Measurements from ENCODE around the gene TMCC2.

TMCC2 gene

DNA sequence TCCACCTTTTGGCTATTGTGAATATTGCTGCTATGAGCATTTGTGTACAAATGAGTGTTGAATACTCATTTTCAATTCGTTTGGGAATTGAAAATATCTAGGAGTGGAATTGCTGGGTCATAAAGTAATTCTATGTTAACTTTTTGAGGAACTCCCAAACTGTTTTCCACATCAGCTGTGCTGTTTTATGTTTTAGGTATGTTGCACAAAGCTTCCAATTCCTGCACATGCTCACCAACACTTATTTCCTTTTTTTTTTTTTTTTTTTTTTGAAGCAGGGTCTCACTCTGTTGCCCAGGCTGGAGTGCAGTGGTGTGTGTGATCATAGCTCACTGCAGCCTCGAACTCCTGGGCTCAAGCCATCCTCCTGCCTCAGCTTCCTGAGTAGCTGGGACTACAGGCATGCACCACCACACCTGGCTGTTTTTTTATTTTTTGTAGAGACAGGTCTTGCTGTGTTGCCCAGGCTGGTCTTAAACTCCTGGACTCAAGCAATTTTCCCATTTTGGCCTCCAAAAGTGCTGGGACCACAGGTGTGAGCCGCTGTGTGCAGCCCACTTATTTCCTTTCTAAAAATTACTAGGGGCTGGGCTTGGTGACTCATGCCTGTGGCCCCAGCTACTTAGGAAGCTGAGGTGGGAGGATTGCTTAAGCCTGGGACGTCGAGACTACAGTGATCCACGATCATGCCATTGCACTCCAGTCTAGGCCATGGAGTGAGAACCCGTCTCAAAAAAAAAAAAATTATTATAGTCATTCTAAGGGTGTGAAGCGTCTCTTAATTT lies 33.4 kb downstream of the TMCC2 start:
- no peak for DNase-seq (ENCODE audit: low read depth in 2 of 2)

DNA sequence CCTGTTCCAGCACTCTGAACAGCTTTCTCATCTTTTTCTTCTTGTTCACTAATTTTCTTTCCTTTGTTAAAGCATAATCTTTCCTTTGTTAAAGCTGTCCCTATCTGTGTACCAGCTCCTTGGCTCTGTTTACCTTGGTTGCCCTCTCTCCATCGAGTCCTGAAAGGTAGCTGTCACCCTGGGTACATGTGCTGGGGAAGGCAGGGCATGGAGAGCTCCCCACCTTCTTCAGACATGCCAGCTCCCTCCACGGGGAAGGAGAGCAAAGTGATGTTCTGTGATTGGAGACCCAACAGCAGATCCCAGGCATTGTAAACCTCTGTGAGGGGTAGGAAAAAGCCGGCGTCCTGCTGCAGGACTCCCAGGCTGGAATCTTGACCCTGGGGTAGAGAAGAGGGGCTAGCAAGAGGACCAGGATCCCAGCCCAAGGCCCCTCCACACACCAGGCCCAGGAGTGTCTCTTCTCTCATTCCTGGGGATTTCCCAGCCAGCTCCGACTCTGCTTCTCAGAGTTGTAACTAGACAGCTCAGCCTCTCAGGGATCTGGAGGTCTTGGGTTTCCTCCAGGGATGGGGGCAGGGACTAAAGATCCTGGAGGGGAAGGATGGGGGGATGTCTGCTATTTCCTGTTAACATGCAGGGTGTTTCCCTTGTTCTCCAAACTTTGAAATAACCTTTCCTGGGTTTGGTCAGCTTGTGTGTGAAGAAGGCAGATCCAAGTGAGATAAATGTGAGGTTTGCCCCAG lies 34.4 kb downstream of the TMCC2 start:
- DNase-seq (ENCODE audit: low read depth in 2 of 2), result no peak

DNA sequence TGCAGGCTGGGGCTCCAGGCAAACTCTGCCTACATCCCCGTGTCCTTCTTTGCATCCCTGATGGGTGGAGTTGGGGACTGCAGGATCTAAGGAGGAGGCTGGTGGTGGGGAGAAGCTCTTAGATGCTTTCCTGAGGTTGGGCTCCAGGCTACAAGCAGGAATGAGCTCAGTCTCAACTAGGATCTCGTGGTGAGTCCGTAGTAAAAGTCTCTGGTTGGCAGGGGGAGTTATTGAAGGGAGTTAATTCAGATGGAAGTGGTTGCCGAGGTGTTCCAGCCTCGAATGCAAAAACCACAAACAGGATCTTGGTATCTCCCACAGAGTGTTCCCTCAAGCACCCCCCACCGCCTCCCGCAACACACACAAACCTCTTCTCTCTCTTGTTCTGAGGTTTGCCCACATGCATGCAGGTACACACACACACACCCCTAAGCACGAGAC lies 35.0 kb downstream of the TMCC2 start:
- no peak for DNase-seq (ENCODE audit: low read depth in 2 of 2)

DNA sequence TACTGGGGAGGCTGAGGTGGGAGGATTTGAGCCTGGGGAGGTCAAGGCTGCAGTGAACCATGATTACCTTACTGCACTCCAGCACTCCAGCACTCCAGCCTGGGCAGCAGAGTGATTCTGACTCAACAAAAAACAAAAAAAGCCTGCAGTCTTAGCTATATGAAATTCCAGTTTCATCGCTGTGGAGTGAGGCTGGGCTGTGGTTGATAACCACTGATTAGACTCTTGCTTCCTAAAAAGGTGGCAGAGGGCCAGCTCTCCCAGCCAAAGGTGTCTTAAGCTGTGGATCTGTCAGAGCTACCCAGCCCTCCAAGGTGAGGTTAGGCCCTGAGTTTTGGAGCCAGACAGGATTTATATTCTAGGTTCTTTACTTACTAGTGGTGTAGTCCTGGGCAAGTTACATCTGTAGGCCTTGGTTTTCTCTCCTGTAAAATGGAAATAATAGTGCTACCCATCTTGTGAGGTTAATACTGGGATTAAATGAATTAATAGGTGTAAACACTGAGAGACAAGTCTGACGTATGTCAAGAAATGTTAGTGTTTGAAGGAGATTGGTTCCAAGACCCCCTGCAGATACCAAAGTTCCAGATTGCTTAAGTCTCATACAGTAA lies 35.9 kb downstream of the TMCC2 start:
- no peak for DNase-seq (ENCODE audit: low read depth in 2 of 2)

DNA sequence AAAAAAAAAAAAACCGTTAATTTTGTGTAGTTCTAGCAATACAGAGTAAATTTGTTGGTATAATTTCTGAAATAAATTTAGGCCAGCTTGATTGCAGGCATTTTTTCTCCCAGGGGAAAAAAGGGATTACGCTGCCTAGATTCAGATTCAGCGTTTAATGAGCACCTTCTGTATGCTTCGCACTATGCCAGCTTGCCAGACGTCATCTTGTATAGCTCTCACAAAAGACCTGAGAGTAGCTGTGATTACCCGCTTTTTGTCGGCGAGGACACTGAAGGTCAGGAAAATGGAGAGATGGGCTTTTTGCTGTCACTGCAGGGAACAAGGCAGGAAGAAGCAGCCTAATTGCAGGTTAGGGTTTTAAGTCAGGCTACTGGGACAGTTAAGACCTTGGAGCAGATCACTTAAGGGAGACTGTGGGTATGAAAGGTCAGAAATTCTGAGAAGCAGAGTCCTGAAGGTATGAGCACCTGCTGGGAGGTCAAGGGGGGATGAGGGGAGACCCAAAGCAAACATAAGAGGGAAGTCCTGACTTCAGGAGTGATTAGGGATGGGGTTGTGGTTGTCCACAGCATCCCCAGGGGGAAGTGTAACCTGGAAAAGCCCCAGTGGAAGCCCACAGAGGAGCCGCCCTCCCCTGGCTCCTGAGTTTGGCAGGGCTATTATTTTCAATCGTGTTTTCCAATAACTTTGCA lies 39.0 kb downstream of the TMCC2 start:
- DNase-seq (ENCODE audit: low read depth in 2 of 2), result no peak

DNA sequence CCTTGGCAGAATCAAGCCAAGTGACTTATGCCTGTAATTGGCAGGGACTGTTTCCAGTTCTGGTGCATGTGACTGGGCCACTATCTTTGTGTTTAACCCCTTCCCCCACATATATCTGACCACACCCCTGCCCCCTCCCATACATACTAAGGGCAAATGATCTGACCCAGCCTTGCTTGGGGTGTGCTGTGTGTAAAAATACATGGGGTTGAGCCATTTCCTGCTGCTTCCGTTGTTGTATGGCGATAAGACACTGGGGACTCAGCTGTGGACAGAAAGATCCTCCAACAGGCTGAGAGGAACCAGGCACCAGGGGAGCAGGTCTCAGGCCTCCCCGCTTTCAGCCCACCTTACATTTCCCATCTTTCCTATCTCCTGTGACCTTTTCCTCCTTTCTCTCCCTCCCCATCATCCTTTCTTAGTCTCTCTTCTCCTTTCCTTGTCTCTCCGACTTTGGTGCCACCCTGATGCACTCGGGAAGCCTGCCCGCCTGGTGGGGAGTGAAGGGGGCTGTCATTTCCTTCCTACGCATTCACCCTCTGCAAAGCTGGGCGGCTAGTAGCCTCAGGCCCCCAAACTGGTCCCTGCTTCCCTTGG lies 39.7 kb downstream of the TMCC2 start:
- DNase-seq (ENCODE audit: low read depth in 2 of 2), result no peak

DNA sequence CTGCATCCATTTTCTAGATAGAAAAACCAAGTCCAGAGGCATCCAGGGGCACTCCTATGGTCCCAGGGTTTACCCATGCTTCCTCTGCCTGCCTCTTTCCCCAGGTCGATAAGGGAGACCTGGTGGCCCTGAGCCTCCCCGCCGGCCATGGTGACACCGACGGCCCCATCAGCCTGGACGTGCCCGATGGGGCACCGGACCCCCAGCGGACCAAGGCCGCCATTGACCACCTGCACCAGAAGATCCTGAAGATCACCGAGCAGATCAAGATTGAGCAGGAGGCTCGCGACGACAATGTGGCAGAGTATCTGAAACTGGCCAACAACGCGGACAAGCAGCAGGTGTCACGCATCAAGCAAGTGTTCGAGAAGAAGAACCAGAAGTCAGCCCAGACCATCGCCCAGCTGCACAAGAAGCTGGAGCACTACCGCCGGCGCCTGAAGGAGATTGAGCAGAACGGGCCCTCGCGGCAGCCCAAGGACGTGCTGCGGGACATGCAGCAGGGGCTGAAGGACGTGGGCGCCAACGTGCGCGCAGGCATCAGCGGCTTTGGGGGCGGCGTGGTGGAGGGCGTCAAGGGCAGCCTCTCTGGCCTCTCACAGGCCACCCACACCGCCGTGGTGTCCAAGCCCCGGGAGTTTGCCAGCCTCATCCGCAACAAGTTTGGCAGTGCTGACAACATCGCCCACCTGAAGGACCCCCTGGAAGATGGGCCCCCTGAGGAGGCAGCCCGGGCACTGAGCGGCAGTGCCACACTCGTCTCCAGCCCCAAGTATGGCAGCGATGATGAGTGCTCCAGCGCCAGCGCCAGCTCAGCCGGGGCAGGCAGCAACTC lies 41.3 kb downstream of the TMCC2 start:
- DNase-seq (ENCODE audit: low read depth in 2 of 2), result no peak

DNA sequence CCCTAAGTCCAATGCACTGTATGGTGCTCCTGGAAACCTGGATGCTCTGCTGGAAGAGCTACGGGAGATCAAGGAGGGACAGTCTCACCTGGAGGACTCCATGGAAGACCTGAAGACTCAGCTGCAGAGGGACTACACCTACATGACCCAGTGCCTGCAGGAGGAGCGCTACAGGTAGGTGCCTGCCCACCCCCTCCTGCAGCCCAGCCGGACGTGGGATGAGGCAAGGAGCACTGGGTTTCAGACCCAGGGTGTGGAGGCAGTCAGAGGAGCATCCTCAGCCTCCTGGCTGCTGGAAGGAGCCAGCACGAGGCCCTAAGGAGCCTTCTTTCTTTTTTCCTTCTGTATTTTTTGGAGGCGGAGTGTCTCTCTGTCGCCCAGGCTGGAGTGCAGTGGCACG lies 42.0 kb downstream of the TMCC2 start:
- DNase-seq (ENCODE audit: low read depth in 2 of 2), result no peak

DNA sequence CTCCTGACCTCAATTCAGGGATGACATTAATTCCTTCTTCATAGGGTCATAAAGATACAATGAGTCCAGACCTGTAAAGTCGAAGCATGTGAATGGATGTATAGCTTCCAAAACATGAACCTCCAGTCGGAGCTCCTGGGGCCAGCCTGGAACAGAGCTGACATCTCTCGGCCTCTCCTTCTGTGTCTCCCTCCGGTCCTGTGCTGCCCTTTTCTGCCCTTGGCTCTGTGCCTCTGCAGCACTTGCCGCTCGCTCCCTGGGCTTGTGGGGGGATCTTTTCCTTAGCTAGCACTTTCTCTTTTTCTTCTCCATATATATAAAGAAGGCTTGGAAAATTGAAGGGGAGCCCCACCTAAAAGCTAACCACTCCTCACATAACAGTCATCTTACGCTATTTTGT lies 42.5 kb downstream of the TMCC2 start:
- DNase-seq (ENCODE audit: low read depth in 2 of 2), result no peak

DNA sequence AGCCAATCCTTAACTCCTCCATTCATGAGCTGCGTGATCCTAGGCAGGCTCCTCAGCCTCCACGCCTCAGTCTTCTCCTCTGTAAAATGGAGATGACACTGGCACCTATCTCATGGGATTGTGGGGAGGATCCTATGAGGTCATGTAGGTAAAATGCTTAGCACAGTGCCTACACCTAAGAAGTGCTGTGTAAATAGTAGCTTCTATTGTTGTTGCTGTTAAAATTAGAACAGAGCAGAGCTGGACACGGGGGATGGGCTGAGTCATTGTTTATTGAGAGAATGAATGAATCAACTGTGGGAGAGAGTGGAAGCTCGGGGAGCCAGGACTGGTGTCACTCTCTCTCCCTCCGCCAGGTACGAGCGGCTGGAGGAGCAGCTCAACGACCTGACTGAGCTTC lies 43.0 kb downstream of the TMCC2 start:
- no peak for DNase-seq (ENCODE audit: low read depth in 2 of 2)

DNA sequence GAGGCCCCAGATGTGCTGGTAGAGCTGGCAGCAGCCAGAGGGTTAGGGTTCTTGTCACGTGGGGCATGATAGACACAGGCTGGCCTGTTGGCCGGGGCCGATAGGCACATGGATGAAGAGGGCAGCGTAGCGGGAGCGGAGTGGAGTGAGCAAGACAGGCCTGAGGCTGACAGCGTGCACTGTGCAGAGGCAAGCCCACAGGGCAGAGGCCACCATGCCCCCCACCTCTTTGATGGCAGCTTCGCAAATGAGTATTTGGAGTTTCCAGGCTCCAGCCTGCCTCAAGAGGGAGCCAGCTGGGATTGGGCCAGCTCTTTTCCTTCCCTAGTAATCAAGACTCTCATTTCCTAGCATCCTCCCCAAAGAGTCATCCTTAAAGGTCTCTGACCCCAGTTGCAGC lies 43.5 kb downstream of the TMCC2 start:
- no peak for DNase-seq (ENCODE audit: low read depth in 2 of 2)

DNA sequence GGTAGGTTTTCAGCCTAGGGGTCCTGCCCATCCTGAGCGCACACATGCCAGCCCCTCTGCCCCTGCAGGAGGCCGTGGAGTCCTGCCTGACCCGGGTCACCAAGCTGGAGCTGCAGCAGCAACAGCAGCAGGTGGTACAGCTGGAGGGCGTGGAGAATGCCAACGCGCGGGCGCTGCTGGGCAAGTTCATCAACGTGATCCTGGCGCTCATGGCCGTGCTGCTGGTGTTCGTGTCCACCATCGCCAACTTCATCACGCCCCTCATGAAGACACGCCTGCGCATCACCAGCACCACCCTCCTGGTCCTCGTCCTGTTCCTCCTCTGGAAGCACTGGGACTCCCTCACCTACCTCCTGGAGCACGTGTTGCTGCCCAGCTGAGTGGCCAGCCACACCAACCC lies 44.0 kb downstream of the TMCC2 start:
- no peak for DNase-seq (ENCODE audit: low read depth in 2 of 2)

DNA sequence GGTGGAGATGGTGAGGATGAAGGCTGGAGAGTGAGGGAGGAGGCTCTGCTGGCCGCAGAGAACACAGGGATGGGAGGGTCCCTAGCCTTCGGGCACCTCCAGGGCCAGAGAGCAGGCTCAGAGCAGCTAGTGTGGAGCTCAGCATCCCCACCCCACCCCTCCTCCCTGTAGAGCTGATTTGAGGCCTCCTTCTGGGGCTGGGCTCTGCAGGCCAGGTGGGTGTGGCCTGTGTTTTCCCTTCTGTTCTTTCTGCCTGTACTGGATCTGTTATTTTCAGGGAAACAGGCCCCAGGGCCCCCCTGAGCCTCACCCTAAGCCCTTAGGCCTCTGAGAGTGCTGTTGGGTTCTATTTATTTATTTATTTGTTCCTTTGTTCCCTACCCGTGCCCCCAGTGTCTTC lies 44.8 kb downstream of the TMCC2 start:
- DNase-seq (ENCODE audit: low read depth in 2 of 2), result no peak

DNA sequence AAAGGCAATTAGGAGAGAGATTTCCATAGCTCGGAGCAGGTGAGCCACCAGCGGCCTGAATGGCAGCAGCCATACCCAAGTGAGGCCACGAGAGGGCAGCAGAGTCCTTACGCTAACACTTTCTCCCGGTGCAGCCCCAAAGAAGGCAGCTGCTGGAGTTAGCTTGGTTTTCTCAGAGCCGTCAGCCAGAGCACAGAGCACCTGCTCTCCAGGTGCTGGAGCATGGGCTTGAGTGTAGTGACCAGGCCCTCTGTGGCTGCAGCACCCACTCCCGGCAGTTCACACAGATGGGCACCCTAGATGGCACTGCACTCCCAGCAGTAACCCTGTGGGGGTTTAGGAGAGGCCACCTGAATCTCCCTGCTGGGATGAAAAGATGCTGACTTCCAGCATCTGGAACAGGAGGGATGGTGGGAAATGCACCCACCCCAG lies 45.8 kb downstream of the TMCC2 start:
- peak; percentile 74 to 86 for DNase-seq (ENCODE audit: low read depth in 2 of 2)

DNA sequence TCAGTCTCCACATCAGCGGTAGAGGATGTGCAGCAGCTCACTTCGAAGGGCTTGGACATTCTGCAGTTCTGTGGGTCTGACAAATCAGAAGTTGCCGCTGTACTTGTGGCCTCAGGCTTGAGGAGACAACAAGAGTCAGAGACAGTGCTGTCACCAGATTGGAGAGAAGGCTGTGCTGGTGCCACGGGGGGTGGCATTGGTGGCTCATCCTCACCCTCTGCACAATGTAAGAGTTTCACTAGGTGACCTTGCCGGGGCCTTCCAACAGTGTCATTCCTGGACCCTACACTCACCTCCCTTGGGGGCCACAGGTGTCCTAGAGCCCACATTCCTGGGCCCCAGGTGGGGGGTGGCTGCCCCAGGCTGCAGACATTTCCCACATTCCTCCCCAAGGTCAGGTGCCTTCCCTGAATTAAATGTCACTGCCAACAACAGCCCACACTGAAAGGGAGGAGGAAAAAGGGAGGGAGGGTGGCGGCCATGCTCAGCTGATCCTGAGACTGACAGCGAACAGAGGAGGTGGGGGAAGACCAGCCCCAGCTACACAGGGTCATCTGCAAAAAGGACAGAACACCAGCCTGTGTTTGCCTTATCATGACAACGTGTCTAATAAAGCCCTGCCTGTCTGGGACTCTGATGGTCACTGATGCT lies 46.4 kb downstream of the TMCC2 start:
- DNase-seq (ENCODE audit: low read depth in 2 of 2), result no peak

DNA sequence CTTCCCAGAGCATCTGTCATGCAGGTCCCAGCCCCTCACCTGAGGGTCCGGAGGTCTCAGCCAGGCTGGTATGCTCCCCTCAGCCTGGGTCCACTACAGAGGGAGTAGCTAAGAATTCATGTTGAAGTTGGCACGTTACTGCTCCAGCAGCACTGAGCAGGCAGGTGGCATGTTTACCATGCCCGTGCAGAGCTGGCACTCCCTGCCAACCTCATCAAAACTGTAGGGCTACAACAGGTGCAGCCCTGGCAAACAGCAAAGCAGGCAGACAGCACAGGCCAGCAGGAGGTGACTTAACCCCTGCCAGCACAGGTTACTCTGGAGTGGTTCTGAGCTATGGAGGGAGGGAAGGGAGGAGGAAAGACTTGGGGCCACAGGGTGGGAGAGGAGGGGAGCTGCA lies 47.4 kb downstream of the TMCC2 start:
- DNase-seq (ENCODE audit: low read depth in 2 of 2), result no peak

DNA sequence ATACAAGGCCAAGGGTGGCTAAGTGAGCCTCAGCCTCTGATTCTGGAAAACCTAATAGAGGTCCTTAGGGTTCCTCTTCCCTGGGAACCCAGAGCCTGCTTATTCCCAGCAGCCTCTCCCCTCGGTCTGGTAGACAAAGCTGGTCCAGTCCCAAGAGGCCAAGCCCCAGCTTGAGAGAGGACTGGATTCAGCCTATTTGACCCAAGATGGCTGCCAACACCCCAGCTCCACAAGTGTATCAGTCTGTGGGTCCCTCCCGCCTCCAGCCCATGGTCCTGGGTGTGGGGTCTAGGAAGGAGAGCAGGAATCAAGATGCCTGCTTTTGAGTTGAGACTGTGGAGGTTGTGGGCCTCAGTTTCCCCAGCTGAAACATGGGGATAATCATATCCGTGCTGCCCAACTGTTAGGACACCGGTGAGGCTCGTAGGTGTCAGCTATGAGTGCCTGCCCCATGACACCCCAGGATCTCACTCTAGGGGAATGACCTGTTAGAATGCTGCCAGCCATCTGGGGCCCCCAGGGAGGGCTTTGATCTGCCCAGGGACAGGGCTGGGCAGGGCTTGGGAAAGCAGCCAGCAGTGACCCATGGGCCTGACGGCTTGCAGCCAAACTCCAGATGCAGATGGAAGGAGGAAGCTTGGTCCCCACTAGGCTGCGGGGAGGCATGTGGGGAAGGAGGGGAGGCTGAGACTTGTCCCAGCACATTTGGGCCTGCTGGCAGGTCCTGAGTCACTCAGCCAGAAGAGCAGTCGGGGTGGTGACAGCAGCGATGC lies 48.4 kb downstream of the TMCC2 start:
- no peak for DNase-seq (ENCODE audit: low read depth in 2 of 2)

DNA sequence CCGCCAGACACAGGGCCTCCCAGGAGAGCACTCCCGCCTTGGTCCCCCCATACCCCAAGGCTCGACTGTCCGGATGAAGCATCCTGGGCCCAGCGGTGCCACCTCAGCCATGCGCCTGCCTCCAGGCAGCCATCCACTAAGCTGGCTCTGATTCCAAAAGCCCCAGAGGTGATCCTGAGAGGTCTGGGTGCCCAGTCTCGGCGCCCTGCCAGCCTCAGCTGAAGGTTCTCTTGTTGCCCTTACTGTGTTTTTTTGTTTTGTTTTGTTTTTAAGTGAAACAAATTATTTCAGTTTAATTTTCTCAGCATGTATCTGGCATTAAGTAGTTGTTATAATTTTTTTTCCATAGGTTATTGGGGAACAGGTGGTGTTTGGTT lies 48.9 kb downstream of the TMCC2 start:
- no peak for DNase-seq (ENCODE audit: low read depth in 2 of 2)

DNA sequence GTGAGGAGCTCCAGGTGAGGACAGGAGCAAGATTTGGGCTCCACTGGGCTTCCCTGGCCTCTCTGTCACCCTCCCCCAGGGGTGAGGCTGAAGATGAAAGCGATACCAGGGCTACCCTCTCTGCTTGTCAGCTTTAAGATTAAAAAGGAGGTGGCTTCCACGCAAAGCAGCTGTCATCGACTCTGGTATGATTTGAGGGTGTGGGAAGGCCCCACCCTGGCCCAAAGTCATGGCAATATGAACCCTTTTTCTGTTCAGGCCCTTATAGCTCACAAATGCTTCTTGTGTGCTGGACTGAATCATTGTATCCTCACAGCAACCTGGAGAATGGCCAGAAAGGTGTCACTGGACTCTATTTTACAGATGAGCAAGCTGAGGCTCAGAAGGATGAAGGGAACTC lies 52.2 kb downstream of the TMCC2 start:
- no peak for DNase-seq (ENCODE audit: low read depth in 2 of 2)

All from stimulated activated CD4-positive, alpha-beta T cell treated with anti-CD3 and anti-CD28 coated beads, Interleukin-4, amount 100 ng/mL, for 48 hours (primary cell).